ENCODE results near the gene TIGD4. TPM values are rescaled to one million over a fixed set of nuclear protein-coding genes. Genes with fewer than 3 reads are reported as not detected.
"Not testable (repeated sequence)": the region's sequence is repeated elsewhere in the genome, so short reads cannot be mapped to it uniquely, and the experiment has no call there.

TIGD4 gene
- total RNA-seq, 2 experiments from 2014 or later, result 0.12 to 0.25 TPM

DNA sequence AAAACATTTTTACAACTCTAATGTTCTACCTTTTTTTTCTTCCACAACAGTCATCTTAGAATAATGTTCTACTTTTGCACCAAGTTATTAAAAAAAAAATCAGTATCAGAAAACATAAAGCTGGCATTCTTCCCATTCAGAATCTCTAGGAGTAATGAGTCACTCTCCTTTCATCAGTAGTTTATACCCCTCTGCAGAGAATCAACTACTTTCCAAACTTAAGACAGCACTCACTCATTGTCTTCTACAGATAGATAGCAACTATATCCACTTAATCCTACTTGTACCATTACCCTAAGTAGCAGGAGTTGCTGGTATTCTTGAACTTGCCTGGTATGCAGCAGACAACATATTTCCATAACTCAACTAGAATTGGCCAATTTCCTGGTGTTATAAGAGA is 3.2 kb downstream of the TIGD4 start:
- no peaks in the 10 kb centered on the region for H3K9me3 Mint-ChIP-seq
- H3K4me3 Mint-ChIP-seq, result no peak overlapping the region
- H3K4me1 Mint-ChIP-seq, result peaks cover 28% of the 10 kb centered on the region
- DNase-seq, result no peak
- H3K27me3 Mint-ChIP-seq, result peaks cover 29% of the 10 kb centered on the region
- ChIA-PET POLR2A (no interaction called here), CTCF (no interaction called here)
- no peak overlapping the region for H3K27ac Mint-ChIP-seq
- peaks cover 2% of the 10 kb centered on the region for H3K36me3 Mint-ChIP-seq (ENCODE audit: low read depth)

DNA sequence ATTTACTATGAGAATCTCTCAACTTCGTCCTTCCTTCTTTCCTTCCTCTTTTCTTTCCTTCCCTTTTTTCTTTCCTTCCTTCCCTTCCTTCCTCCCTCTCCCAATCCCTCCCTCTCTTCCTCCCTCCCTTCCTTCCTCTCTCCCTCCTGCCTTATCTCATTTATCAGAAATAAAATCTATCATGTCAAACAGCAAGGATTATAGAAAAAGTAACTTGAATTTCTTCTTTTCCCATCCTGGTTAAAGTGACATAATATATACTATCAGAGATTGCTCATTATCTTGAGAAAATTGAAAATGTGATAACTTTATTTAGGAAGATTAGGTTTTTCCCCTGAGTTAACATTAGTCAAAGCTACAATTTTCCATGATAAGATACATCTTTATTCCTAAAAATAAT is 5.6 kb downstream of the TIGD4 start:
- no peak overlapping the region for H3K27ac Mint-ChIP-seq
- H3K4me3 Mint-ChIP-seq, result no peak overlapping the region
- no peaks in the 10 kb centered on the region for H3K9me3 Mint-ChIP-seq
- H3K4me1 Mint-ChIP-seq, result peaks cover 16% of the 10 kb centered on the region
- no peaks in the 10 kb centered on the region for H3K36me3 Mint-ChIP-seq (ENCODE audit: low read depth)
- no peak for DNase-seq
- ChIA-PET CTCF (no interaction called here), POLR2A (no interaction called here)
- peaks cover 33% of the 10 kb centered on the region for H3K27me3 Mint-ChIP-seq

DNA sequence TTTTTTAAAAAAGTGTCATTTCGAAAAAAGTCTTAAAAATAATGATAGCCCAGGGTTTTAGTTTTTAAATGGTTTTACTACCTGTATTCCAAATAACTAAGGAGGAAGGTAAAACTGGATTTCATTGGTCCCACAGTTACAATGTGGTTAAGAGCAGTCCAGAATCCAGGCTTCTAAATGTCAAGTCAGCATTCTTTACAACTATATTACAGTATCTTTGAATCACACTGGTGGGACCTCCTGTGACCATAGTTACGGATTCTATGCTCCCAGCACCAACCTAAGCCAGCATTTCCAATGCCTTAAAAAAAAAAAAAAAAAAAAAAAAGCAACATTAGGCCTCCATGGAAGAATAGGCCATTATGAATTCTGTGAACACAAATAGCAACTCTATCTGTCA is 6.2 kb downstream of the TIGD4 start:
- no peak overlapping the region for H3K4me3 Mint-ChIP-seq
- DNase-seq, result no peak
- no peaks in the 10 kb centered on the region for H3K36me3 Mint-ChIP-seq (ENCODE audit: low read depth)
- H3K27me3 Mint-ChIP-seq, result peaks cover 33% of the 10 kb centered on the region
- ChIA-PET CTCF (no interaction called here), POLR2A (no interaction called here)
- H3K27ac Mint-ChIP-seq, result no peak overlapping the region
- H3K4me1 Mint-ChIP-seq, result peaks cover 10% of the 10 kb centered on the region
- no peaks in the 10 kb centered on the region for H3K9me3 Mint-ChIP-seq

DNA sequence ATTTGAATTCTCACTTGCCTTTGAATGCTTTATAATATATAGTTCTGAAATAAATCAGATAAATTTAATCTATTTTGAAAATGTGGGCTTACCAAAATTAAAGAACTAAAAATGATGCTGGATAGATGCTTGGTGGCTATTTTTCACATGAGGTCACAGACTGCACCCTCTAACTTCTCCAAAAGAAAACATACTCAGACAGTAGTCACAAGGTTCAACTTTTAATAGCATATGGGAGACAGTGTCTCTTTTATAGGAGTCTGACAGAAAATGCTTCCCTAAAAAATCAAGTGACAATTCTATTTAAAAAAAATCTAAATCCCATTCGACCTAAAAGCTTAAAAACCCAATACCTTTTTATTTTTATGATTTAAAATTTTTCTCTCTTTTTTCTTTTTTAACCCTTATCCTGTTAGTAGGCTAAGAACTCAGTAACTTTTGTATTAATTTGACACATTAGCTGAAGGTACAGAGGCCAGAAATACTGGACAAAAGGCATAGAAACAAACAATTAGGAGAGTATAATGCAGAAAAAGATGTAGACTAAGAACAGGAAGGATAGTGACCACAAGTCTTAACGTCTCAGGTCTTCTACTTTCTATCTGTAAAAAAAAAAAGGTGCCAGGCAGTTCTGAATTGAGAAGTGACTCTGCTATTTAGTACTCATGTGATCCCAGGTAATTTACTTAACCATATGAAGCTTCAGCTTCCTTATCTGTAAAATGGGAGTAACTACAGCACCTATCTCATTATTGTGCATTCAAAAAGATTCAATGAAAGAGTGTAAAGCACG is 7.6 kb downstream of the TIGD4 start:
- no peaks in the 10 kb centered on the region for H3K36me3 Mint-ChIP-seq (ENCODE audit: low read depth)
- H3K9me3 Mint-ChIP-seq, result no peaks in the 10 kb centered on the region
- POLR2A ChIA-PET, result no interaction called here
- H3K4me3 Mint-ChIP-seq, result no peak overlapping the region
- peaks cover 8% of the 10 kb centered on the region for H3K4me1 Mint-ChIP-seq
- DNase-seq, result no peak
- H3K27ac Mint-ChIP-seq, result no peak overlapping the region
- H3K27me3 Mint-ChIP-seq, result peaks cover 21% of the 10 kb centered on the region
- CTCF ChIA-PET, result interaction anchor here (1.8 kb wide), 1 partner anchor 271 kb away, joined by 4 read pairs; no protein-coding TSS in a partner anchor

DNA sequence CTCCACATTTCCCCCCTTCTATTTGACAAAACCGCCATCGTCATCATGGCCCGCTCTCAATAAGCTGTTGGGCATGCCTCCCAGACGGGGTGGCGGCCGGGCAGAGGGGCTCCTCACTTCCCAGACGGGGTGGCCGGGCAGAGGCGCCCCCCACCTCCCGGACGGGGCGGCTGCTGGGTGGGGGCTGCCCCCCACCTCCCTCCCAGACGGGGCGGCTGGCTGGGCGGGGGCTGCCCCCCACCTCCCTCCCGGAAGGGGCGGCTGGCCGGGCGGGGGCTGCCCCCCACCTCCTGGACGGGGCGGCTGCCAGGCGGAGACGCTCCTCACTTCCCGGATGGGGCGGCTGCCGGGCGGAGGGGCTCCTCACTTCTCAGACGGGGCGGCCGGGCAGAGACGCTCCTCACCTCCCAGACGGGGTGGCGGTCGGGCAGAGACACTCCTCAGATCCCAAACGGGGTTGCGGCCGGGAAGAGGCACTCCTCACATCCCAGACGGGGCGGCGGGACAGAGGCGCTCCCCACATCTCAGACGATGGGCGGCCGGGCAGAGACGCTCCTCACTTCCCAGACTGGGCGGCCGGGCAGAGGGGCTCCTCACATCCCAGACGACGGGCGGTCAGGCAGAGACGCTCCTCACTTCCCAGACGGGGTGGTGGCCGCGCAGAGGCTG is 14.3 kb downstream of the TIGD4 start:
- peaks cover 18% of the 10 kb centered on the region for H3K27me3 Mint-ChIP-seq
- H3K9me3 Mint-ChIP-seq; CTCF ChIA-PET; H3K4me3 Mint-ChIP-seq; DNase-seq; H3K4me1 Mint-ChIP-seq; POLR2A ChIA-PET; H3K36me3 Mint-ChIP-seq (ENCODE audit: low read depth); H3K27ac Mint-ChIP-seq: not testable (repeated sequence)

DNA sequence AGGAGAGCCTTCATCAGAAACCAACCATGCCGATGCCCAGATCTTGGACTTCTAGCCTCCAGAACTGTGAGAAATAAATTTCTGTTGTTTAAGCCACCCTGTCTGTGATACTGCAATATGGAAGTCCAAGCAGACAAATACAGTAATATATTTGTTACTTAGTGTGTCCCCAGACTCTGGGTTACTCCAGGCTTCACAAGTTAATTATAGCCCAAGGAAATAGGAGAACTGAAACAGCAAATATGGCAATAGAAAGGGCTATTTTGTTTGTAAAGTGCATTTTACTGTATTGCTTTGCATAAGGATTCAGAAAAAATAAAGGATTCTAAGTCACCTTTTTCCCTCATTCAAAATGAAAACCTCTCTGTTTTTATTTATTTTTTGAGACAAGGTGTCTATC is 15.7 kb downstream of the TIGD4 start:
- no peaks in the 10 kb centered on the region for H3K4me1 Mint-ChIP-seq
- peaks cover 18% of the 10 kb centered on the region for H3K27me3 Mint-ChIP-seq
- H3K36me3 Mint-ChIP-seq (ENCODE audit: low read depth), result no peaks in the 10 kb centered on the region
- no peak overlapping the region for H3K4me3 Mint-ChIP-seq
- no peak overlapping the region for H3K27ac Mint-ChIP-seq
- POLR2A ChIA-PET, result no interaction called here
- CTCF ChIA-PET, result no interaction called here
- no peak for DNase-seq
- H3K9me3 Mint-ChIP-seq, result no peaks in the 10 kb centered on the region

DNA sequence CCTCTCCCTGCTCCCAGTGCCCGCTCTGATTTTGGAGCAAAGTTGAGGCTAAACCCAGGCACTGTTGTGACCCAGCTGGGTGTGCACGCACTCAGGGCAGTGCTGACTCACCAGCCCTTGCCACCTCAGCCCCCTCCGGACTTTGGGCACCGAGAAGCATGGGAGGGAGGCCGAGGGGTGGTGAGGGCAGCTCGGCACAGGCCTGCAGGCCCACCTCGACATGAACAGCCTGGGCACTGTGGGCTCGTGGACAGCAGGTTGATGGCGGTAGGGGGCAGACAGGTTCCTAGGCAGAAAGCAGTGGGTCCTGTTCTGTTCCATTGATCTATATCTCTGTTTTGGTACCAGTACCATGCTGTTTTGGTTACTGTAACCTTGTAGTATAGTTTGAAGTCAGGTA is 30.9 kb downstream of the TIGD4 start:
- no peak overlapping the region for H3K27ac Mint-ChIP-seq
- no peak for DNase-seq
- no peaks in the 10 kb centered on the region for H3K36me3 Mint-ChIP-seq (ENCODE audit: low read depth)
- no peak overlapping the region for H3K4me3 Mint-ChIP-seq
- CTCF ChIA-PET, result no interaction called here
- no peaks in the 10 kb centered on the region for H3K27me3 Mint-ChIP-seq
- H3K4me1 Mint-ChIP-seq, result no peaks in the 10 kb centered on the region
- no peaks in the 10 kb centered on the region for H3K9me3 Mint-ChIP-seq
- POLR2A ChIA-PET, result no interaction called here

DNA sequence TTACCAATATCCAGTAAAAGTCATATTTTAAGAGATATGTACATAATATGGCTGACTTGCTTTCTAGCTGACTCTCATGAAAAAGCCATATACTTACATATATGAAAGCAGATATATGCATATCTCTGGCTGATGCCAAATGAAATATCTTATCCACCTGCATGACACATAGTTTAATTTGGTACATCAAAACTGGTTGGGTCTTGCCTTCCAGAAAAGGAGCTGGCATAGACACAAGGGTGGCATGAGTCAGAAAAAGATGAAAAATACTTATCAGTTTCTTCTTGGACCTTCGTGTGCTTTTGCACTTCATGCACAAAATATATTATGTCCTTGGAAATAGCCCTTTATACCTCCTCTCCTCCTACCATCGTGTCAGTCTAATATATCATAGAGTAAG is 32.1 kb downstream of the TIGD4 start:
- no peaks in the 10 kb centered on the region for H3K9me3 Mint-ChIP-seq
- no peaks in the 10 kb centered on the region for H3K36me3 Mint-ChIP-seq (ENCODE audit: low read depth)
- H3K4me3 Mint-ChIP-seq, result no peak overlapping the region
- POLR2A ChIA-PET, result no interaction called here
- CTCF ChIA-PET, result interaction anchor here (0.7 kb wide), 1 partner anchor 318 kb away, joined by 3 read pairs; no protein-coding TSS in a partner anchor
- no peak overlapping the region for H3K27ac Mint-ChIP-seq
- no peaks in the 10 kb centered on the region for H3K27me3 Mint-ChIP-seq
- no peaks in the 10 kb centered on the region for H3K4me1 Mint-ChIP-seq
- no peak for DNase-seq

DNA sequence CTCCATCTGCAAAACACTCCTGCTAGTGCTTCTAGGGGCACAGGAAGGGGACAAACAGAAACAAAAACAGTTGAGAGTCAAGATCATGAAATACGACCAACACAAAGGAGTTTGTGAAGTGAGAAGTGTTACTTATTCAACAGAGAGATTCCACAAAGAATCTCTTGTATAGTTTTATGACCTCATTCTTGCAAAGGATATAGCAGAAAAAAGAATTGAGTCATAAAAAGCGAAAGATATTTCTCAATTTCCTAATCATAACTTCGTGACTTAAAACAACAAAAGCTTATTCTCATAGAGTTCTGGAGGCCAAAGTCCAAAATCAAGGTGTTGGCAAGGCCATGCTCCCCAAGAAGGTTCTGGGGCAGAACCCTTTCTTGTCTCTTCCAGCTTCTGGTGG is 40.7 kb downstream of the TIGD4 start:
- Mint-ChIP-seq H3K9me3 (no peaks in the 10 kb centered on the region), H3K36me3 (ENCODE audit: low read depth) (no peaks in the 10 kb centered on the region), H3K27ac (no peak overlapping the region), H3K4me3 (no peak overlapping the region), H3K4me1 (peaks cover 3% of the 10 kb centered on the region), H3K27me3 (peaks cover 6% of the 10 kb centered on the region)
- POLR2A ChIA-PET, result no interaction called here
- CTCF ChIA-PET, result interaction anchor here (0.9 kb wide), 1 partner anchor 88 kb away, joined by 4 read pairs; no protein-coding TSS in a partner anchor
- no peak for DNase-seq

DNA sequence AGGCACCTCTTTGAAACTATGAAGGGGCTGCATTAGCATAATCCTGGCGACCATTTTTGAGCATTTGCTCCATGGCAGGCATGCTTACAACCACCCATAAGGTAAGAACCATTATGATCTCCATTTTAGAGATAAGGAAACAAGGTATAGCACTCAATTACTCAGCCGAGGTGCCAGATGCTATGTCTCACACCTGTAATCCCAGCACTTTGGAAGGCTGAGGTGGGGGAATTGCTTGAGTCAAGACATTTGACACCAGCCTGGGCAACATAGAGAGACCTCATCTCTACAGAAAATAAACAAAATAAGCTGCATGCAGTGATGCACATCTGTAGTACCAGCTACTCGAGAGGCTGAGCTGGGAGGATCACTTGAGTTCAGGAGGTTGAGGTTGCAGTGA is 43.6 kb downstream of the TIGD4 start:
- Mint-ChIP-seq H3K27ac (no peak overlapping the region), H3K36me3 (ENCODE audit: low read depth) (no peaks in the 10 kb centered on the region), H3K27me3 (peaks cover 6% of the 10 kb centered on the region), H3K9me3 (no peaks in the 10 kb centered on the region), H3K4me3 (no peak overlapping the region), H3K4me1 (peaks cover 3% of the 10 kb centered on the region)
- ChIA-PET POLR2A (no interaction called here), CTCF (interaction anchor here (1.0 to 1.7 kb wide), 4 partner anchors 21 to 293 kb away, joined by 3 to 5 read pairs (median 4); no protein-coding TSS in a partner anchor)
- no peak for DNase-seq

DNA sequence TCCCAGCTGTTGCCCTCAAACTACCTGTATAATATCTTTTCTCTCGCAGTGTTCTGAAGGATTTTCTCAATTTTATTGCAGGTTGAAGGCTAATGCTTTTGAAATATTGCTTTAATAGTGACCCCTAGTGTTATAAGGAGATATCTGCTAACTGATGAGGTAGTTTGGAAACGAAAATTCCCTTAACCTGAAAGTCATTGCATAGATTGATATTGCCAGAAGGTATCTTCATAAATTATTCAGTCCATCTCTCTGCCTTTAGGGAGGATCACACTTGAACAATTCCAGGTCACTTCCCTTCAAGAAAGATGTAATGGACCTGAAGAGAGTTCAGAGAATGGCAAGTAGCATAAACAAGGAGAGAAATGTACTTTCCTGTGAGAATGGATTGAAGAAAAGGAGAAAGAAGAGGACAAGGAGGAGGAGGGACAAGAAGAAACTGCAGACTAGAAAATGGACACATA is 44.1 kb downstream of the TIGD4 start:
- no peaks in the 10 kb centered on the region for H3K9me3 Mint-ChIP-seq
- DNase-seq, result no peak
- ChIA-PET CTCF (interaction anchor here (1.0 to 1.7 kb wide), 4 partner anchors 21 to 293 kb away, joined by 3 to 5 read pairs (median 4); no protein-coding TSS in a partner anchor), POLR2A (no interaction called here)
- H3K27ac Mint-ChIP-seq, result no peak overlapping the region
- peaks cover 3% of the 10 kb centered on the region for H3K4me1 Mint-ChIP-seq
- peaks cover 6% of the 10 kb centered on the region for H3K27me3 Mint-ChIP-seq
- no peak overlapping the region for H3K4me3 Mint-ChIP-seq
- H3K36me3 Mint-ChIP-seq (ENCODE audit: low read depth), result no peaks in the 10 kb centered on the region

DNA sequence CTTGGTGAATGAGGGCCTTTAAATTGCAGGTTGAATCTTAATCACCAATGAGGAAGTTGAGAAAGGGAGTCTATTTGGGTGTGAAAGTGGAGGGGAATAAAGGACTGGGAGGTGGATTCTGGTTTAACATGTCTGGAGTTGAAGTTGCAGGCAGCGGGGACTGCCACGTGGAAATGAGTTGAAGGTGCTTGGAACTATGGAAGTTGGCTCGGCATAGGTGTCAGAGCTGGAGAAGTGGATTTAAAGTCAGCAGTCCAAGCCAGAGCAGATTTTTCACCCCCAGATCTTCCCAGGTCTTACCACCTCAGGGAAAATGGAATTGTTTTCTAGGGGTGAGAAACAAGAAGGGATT is 44.9 kb downstream of the TIGD4 start:
- Mint-ChIP-seq H3K9me3 (no peaks in the 10 kb centered on the region), H3K4me1 (peaks cover 3% of the 10 kb centered on the region), H3K27ac (no peak overlapping the region), H3K4me3 (no peak overlapping the region), H3K27me3 (peaks cover 6% of the 10 kb centered on the region), H3K36me3 (ENCODE audit: low read depth) (no peaks in the 10 kb centered on the region)
- DNase-seq, result no peak
- CTCF ChIA-PET, result interaction anchor here (1.0 to 1.7 kb wide), 4 partner anchors 22 to 292 kb away, joined by 3 to 5 read pairs (median 4); no protein-coding TSS in a partner anchor
- POLR2A ChIA-PET, result no interaction called here

DNA sequence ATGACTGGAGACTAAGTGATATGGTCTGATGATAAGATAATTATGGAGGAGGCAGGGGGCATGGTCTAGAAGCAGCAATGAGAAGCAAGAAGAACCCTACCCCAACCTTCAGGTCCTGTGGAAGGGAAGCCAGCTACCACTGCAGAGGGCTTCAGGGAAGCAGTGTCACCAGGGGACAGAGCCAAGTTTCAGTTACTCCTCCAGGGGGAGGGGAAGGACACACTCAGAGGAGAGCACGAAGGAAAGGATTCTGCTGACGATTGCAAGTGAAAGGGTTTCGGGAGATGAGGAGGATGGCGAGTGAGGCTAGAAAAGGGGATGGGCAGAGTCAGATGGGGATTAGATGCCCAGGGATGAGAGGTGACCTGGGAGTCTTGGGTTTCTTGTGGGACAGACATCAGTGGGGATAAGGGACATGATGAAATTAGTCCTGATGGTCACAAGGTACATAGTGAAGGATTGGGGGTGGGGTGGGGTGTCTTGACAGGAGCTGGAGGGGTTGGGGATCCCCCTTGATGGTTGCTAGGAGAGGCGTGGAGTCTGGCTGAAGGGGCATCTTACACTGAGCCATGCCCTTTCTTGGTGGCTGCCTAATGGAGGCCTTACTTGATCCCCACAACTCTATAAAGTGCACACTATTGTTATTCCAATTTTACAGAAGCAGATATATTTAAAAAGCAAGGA is 45.4 kb downstream of the TIGD4 start:
- Mint-ChIP-seq H3K9me3 (no peaks in the 10 kb centered on the region), H3K4me3 (no peak overlapping the region), H3K36me3 (ENCODE audit: low read depth) (no peaks in the 10 kb centered on the region), H3K27me3 (peaks cover 6% of the 10 kb centered on the region), H3K4me1 (peaks cover 3% of the 10 kb centered on the region), H3K27ac (no peak overlapping the region)
- ChIA-PET POLR2A (no interaction called here), CTCF (no interaction called here)
- no peak for DNase-seq
